A172 (cell line): ENCODE measurements around the gene MALL. TPM values are rescaled to one million over a fixed set of nuclear protein-coding genes. Genes with fewer than 3 reads are reported as not detected.
"Not testable (repeated sequence)": the region's sequence is repeated elsewhere in the genome, so short reads cannot be mapped to it uniquely, and the experiment has no call there.

Experiments used
- DNase-seq: peaks from one replicate; pipeline ENCODE4 v3.0.0-alpha.2; 2015; ENCODE audit warnings: low spot score
- total RNA-seq: library from RNA; depleted of rRNA; stranded (reverse); fragments of >200 nt; shearing (Covaris generic); gene quantifications from 2 replicates; pipeline ENCODE4 v1.2.3, GENCODE V29; 2014

The MALL gene
- total RNA-seq, 1 experiment from 2014 or later = 298 TPM

DNA sequence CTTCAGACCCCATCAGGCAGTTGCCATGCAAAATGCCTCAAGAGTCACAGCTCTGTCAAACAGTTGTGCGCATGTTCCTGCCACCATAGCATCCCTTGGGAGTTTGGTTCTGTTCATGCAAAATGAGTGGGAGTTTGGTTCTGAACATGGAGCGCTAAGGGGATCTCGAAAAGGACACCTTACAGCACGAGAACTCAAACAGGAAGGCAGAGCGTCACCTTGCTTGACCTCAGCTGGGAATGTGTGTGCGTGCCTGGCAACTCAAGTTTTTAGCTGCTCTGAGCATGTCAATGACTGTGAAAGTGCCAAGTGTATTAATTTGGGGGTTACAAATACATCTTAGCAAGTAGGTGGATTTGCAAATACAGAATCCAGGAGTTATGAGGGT is 16.6 kb downstream of the MALL start:
- DNase-seq = no peak

- peak; percentile 45 for DNase-seq
These were observed 18.0 kb downstream of the MALL start for GRCh38 chr2:110097506-110098220.

DNA sequence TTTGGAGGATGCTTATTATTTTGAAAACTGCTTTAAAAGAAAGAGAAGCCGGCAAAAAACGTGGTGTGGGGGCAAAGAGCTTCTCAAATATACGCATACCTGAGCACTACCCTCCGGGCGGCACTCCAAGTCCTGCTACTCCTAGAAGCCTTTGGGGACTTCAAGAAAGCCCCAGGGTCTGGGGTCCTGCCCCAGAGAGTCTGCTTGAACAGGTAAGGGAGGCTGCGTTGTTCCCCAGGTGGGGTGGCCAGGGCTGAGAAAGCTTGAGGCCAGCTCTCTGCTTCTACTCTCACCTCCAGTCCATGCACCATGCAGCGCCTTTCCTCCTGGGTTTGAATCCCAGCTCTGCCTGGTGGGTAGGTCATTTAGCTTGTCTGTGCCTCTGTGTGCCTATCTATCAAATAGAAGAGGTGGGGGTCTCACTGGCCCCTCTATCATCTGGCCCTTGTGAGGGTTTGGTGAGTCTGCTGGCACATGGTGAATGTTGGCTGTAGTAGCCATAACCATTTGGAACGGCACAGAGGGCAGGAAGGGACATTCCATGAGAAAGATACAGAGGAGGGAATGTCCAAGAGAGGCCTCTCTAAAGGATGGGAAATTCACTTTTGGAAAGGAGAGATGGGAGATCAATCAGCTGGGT is 19.5 kb downstream of the MALL start:
- DNase-seq = no peak

- DNase-seq = not testable (repeated sequence)
These were observed 20.6 kb downstream of the MALL start for GRCh38 chr2:110094884-110095534.

GRCh38 chr2:110093924-110094323 is 21.7 kb downstream of the MALL start:
- not testable (repeated sequence) for DNase-seq

- not testable (repeated sequence) for DNase-seq
These were observed 25.5 kb downstream of the MALL start for GRCh38 chr2:110090164-110090563.

GRCh38 chr2:110083757-110084156 is 31.9 kb downstream of the MALL start:
- DNase-seq = not testable (repeated sequence)

DNA sequence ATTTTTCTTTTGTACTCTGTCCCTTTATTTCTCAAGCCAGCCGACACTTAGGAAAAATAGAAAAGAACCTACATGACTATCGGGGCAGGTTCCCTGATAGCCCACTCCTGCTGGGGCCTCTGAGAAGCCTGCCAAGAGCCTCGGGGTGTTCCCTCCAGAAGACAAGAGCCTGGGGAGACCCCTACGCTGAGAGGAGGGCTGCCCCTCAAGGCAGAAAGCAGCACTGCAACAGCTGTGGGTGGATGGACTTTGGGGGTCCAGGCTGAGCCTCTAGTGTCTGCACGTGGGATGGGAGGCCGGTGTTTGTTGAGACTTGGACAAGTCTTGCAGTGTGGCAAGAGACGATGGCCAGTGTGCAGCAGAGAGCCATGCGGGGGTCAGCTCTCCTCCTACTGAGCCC is 32.5 kb downstream of the MALL start:
- DNase-seq = not testable (repeated sequence)

GRCh38 chr2:110078104-110078503 is 37.5 kb downstream of the MALL start:
- not testable (repeated sequence) for DNase-seq

DNA sequence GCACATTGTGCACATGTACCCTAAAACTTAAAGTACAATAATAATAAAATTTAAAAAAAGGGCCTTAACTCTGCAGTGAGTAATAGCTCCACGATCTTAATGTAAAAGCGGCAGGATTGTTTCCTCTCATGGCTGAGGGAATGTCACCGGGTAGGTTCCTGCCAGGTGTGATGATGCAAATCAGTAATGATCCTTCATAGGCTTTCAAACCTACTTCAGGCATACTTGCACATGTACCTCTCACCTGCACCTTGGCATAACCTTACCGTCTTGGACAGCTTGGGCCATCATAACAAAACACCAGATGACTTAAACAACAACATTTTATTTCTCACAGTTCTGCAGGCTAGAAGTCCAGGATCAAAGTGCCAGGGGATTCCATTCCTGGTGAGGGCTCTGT is 39.7 kb downstream of the MALL start:
- DNase-seq = not testable (repeated sequence)

- DNase-seq = not testable (repeated sequence)
These were observed 45.8 kb downstream of the MALL start for GRCh38 chr2:110069869-110070268.

- not testable (repeated sequence) for DNase-seq
These were observed 47.5 kb downstream of the MALL start for GRCh38 chr2:110068153-110068552.

GRCh38 chr2:110062332-110062731 is 53.3 kb downstream of the MALL start:
- DNase-seq = not testable (repeated sequence)

- DNase-seq = not testable (repeated sequence)
These were observed 55.1 kb downstream of the MALL start for GRCh38 chr2:110060550-110060949.

- DNase-seq = not testable (repeated sequence)
These were observed 55.8 kb downstream of the MALL start for GRCh38 chr2:110059694-110060358.

DNA sequence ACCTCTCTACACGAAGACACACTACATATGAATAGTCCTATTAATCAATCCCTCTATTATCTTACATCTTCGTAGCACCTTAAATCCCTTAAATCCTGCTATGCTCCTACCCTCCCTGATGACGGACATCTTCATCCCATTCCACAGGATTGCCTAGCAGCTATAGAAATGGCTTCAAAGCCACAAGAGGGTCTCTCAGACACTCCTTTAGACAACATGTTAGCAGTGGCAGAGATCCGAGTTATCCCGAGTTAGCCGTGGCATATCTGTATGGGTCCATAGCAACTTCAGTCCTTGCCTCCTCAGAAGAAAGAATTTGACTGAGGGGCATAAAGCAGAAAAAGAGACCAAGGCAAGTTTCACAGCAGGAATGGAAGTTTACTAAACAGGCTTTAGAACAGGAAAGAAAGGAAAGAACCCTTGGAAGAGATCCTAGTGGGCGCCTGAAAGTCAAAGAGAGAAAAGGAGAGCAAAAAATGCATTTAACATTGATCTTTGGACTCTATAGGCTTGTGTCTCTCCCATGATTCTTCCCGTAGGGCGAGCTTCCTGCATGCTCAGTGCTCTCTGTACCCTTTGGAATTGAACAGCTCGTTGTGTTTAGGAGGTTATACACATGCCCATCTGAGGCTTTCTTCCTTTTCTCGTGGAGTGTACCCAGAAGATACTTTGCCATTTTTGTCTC is 56.5 kb downstream of the MALL start:
- DNase-seq = not testable (repeated sequence)

GRCh38 chr2:110058034-110058433 is 57.6 kb downstream of the MALL start:
- DNase-seq = not testable (repeated sequence)

DNA sequence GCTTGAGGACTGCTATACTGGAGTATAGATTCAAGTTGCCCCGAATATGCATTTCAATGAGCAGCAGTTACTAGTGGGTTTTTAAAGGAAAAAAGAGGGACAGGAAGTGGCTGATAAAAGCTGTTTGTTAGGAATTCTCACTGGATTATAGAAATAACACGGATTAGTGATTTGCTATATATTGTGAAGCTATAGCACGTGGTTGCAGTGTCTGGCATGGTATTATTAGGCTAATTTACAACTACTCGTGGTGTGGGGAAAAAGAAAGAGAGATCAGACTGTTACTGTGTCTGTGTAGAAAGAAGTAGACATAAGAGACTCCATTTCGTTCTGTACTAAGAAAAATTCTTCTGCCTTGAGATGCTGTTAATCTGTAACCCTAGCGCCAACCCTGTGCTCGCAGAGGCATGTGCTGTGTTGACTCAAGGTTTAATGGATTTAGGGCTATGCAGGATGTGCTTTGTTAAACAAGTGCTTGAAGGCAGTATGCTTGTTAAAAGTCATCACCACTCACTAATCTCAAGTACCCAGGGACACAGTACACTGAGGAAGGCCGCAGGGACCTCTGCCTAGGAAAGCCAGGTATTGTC is 59.7 kb downstream of the MALL start:
- not testable (repeated sequence) for DNase-seq

- DNase-seq = peak; percentile 20
These were observed 60.9 kb downstream of the MALL start for GRCh38 chr2:110054521-110055407.

DNA sequence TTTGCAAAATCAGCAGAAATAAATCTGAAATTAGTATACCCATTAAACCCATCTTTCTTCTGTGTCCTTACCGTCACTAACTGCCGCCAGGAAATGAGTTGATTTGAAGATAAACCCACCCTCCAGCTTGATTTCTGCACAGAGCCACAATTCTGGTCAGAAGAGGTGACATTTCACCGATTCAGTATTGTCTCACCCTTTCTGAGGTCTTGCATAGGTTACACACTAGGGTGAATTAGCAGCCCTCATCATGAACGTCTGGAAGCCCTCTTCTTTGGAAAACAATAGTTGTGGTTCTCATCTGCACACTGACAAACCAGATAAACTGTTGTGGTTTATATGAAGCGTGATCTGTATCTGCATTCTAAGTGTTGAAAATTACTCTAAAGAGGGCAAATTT is 61.9 kb downstream of the MALL start:
- not testable (repeated sequence) for DNase-seq
